DOHH2 (cell line): ENCODE data around the gene MRPL4.

Experiments used
- H3F3A ChIP-seq: fragments of 200-600 bp; sonication (generic), shearing (Covaris generic); 2 replicates; pipeline ENCODE4 v1.6.0; 2016; ENCODE audit warnings: antibody characterized with exemption, mild to moderate bottlenecking; ENCODE audit not compliant: control insufficient read depth, insufficient read depth
- H3K27ac ChIP-seq: fragments of 200-600 bp; sonication (generic); 2 replicates; pipeline ENCODE4 v1.5.1; 2014; ENCODE audit warnings: low read depth, mild to moderate bottlenecking, low read length, moderate library complexity
- H3K27me3 ChIP-seq: fragments of 200-600 bp; sonication (generic); 2 replicates; pipeline ENCODE4 v1.6.1; 2014; ENCODE audit warnings: mild to moderate bottlenecking, low read length, mixed read lengths; ENCODE audit not compliant: control insufficient read depth
- H3K36me3 ChIP-seq: fragments of 200-600 bp; sonication (generic); 2 replicates; pipeline ENCODE4 v1.6.1; 2014; ENCODE audit warnings: mild to moderate bottlenecking, low read length, moderate library complexity, mixed read lengths; ENCODE audit not compliant: control insufficient read depth
- H3K4me1 ChIP-seq: fragments of 200-600 bp; sonication (generic); 2 replicates; pipeline ENCODE4 v1.6.1; 2014; ENCODE audit warnings: mild to moderate bottlenecking, low read length, mixed read lengths; ENCODE audit not compliant: control insufficient read depth
- H3K4me2 ChIP-seq: fragments of 200-600 bp; sonication (generic); 2 replicates; pipeline ENCODE4 v1.6.0; 2014; ENCODE audit warnings: mild to moderate bottlenecking, low read length, moderate library complexity
- H3K4me3 ChIP-seq: fragments of 200-600 bp; sonication (generic); 2 replicates; pipeline ENCODE4 v1.5.1; 2014; ENCODE audit warnings: mild to moderate bottlenecking, low read length, mixed read lengths
- H3K79me2 ChIP-seq: fragments of 200-600 bp; sonication (generic); 2 replicates; pipeline ENCODE4 v1.6.1; 2014; ENCODE audit warnings: mild to moderate bottlenecking, low read length, mixed read lengths; ENCODE audit not compliant: control insufficient read depth
- H3K9me2 ChIP-seq: fragments of 200-600 bp; sonication (generic); replicated peaks from 2 replicates; pipeline ENCODE4 v1.6.1; 2014; ENCODE audit warnings: mild to moderate bottlenecking, low read length, mixed read lengths; ENCODE audit not compliant: control insufficient read depth
- H3K9me3 ChIP-seq: fragments of 200-600 bp; sonication (generic); 2 replicates; pipeline ENCODE4 v1.6.1; 2014; ENCODE audit warnings: antibody characterized with exemption, low read length, mixed read lengths; ENCODE audit not compliant: control insufficient read depth, insufficient read depth
- H4K20me1 ChIP-seq: fragments of 200-600 bp; sonication (generic); 2 replicates; pipeline ENCODE4 v1.6.0; 2014; ENCODE audit warnings: low read depth, mild to moderate bottlenecking, antibody characterized with exemption, low read length, moderate library complexity; ENCODE audit not compliant: control insufficient read depth, insufficient read depth
- EZH2phosphoT487 ChIP-seq: fragments of 200-600 bp; sonication (generic); IDR thresholded peaks from 2 replicates; pipeline ENCODE4 v1.6.1; 2017; ENCODE audit warnings: borderline replicate concordance, mild to moderate bottlenecking, antibody characterized with exemption, low read length, moderate library complexity, mixed read lengths
- TF ChIP-seq, protein P1 (sequence below): fragments of 200-600 bp; sonication (generic); IDR thresholded peaks from one replicate; pipeline ENCODE4 v1.5.1; 2014; ENCODE audit warnings: antibody characterized with exemption, mild to moderate bottlenecking, low read depth, low read length; ENCODE audit not compliant: poor library complexity, severe bottlenecking

Gene MRPL4

DNA sequence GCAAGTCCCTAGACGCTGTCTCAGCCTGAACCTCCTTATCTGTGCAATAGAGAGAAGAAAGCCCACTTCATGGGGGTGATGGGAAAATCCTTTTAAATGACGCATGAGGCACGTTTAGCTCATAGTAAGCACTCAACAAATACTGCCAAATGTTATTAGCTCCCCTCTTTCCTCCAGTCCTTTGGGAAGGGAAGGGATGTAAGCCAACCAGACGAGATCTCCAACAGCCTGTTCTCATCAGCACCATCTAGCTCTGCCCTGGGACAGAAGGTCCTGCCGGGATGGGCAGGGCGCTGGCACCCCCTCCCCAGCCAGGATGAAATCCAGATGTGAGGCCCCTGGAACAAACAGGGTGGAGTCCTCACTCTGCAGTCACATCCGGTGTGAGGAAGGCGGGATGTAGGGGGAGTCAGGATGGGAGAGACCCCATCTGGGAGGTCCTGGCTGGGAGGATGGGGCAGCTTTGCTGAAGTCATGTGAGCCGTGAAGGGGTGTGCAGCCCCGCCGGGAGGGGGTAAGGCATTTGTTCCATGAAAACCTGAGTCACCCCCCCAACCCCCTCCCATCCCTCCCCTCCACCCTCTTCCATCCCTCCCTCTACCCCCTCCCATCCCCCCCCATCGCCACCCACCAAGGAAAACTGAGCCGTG, 25.5 kb upstream of the MRPL4 start:
- Histone ChIP-seq H3K27me3 (no peaks in the 10 kb centered on the region), H3K4me1 (peaks cover 77% of the 10 kb centered on the region), H3K79me2 (peaks cover 98% of the 10 kb centered on the region), H3F3A (peaks cover 62% of the 10 kb centered on the region), H3K4me3 (peak overlapping the region; percentile 86), H3K27ac (peak overlapping the region; percentile 100), H3K4me2 (peak overlapping the region; percentile 85), H4K20me1 (peaks cover 29% of the 10 kb centered on the region), H3K9me2 (no peaks in the 10 kb centered on the region), H3K9me3 (no peaks in the 10 kb centered on the region), H3K36me3 (peaks cover 92% of the 10 kb centered on the region)
- no peak for TF ChIP-seq EZH2phosphoT487
- TF ChIP-seq, protein P1, sequence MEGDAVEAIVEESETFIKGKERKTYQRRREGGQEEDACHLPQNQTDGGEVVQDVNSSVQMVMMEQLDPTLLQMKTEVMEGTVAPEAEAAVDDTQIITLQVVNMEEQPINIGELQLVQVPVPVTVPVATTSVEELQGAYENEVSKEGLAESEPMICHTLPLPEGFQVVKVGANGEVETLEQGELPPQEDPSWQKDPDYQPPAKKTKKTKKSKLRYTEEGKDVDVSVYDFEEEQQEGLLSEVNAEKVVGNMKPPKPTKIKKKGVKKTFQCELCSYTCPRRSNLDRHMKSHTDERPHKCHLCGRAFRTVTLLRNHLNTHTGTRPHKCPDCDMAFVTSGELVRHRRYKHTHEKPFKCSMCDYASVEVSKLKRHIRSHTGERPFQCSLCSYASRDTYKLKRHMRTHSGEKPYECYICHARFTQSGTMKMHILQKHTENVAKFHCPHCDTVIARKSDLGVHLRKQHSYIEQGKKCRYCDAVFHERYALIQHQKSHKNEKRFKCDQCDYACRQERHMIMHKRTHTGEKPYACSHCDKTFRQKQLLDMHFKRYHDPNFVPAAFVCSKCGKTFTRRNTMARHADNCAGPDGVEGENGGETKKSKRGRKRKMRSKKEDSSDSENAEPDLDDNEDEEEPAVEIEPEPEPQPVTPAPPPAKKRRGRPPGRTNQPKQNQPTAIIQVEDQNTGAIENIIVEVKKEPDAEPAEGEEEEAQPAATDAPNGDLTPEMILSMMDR, result no peak

DNA sequence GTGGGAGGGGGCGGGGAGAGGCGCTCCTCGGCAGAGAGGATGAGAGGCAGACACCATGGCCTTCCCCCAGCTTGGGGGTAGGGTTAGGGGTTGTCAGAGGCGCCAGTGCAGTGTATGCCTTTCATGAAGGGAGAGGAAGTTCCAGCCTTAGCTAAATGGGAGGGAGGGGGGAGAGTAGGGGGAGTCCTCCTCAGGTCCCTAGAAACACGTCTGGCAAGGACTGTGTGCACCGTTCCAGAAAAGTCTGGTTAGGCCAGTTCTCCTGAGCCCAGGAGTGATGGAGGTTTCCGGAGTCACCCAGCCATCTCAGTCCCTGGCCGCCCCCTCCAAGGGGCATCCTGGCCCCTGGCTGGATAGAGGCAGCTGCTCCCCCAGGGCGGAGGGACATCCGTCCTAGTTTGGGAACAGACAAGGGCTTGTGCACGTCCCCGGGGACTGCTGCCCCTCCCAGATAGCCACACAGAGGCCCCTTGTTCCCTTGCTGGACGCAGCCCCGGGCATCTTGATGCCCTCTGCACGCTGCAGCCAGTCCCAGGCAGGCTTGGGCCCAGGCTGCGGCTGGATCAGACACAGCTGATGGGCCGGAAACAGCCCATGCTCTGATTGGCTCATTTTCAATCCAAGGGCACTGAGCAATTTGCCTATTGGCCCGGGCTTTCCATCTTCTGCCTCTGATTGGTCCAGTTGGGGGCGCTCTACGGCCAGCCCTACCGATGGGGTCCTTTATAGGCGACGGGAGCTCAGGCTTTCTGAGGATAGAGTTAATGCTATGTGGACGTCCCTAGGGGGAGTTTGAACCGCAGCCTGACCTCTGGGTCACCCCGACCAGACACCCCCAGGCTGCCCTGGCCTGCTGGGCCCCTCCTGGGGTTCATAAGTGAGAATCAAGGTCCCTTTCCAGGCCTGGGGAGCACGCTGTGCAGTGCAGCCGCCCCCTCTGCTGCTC, 24.7 kb upstream of the MRPL4 start:
- peaks cover 86% of the 10 kb centered on the region for H3K36me3 ChIP-seq
- H3F3A ChIP-seq, result peaks cover 61% of the 10 kb centered on the region
- H3K4me3 ChIP-seq, result peak overlapping the region; percentile 86
- peak overlapping the region; percentile 100 for H3K27ac ChIP-seq
- peaks cover 77% of the 10 kb centered on the region for H3K4me1 ChIP-seq
- H3K9me3 ChIP-seq, result no peaks in the 10 kb centered on the region
- peaks cover 98% of the 10 kb centered on the region for H3K79me2 ChIP-seq
- peak overlapping the region; percentile 85 for H3K4me2 ChIP-seq
- no peaks in the 10 kb centered on the region for H3K27me3 ChIP-seq
- TF ChIP-seq EZH2phosphoT487, result no peak
- TF ChIP-seq, protein P1, result peak; percentile 75
- no peaks in the 10 kb centered on the region for H3K9me2 ChIP-seq
- H4K20me1 ChIP-seq, result peaks cover 29% of the 10 kb centered on the region

DNA sequence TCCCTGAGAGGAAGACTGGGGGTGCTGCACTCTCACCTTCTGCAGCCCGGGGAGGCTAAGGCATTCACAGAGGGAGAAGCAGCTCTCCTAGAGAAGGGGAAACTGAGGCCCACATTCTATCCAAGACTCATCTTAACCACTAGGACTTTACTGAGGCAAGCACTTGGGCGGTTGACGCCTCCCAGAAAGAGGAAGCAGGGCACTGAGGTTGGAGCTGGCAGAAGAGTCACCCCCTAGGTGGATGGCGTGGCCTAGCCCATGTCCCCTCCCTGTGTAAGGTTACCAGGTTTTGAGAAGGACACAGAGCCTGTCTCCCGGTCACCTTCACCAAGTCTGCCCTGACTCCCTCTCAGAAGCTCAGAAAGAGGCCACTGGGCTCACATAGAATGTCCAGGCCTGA, 23.6 kb upstream of the MRPL4 start:
- H3F3A ChIP-seq, result peaks cover 58% of the 10 kb centered on the region
- peaks cover 100% of the 10 kb centered on the region for H3K79me2 ChIP-seq
- TF ChIP-seq, protein P1, result no peak
- H3K4me2 ChIP-seq, result peak overlapping the region; percentile 85
- H4K20me1 ChIP-seq, result peaks cover 29% of the 10 kb centered on the region
- H3K4me3 ChIP-seq, result peak overlapping the region; percentile 86
- peaks cover 78% of the 10 kb centered on the region for H3K36me3 ChIP-seq
- peaks cover 78% of the 10 kb centered on the region for H3K4me1 ChIP-seq
- H3K9me3 ChIP-seq, result no peaks in the 10 kb centered on the region
- peak overlapping the region; percentile 100 for H3K27ac ChIP-seq
- H3K27me3 ChIP-seq, result no peaks in the 10 kb centered on the region
- H3K9me2 ChIP-seq, result no peaks in the 10 kb centered on the region
